HK-2 (cell line): ENCODE measurements around the gene ACTR2.
"Not testable (repeated sequence)": the region's sequence is repeated elsewhere in the genome, so short reads cannot be mapped to it uniquely, and the experiment has no call there.

Experiments used
- DNase-seq: peaks from one replicate; pipeline ENCODE4 v3.0.0-alpha.2; 2018; ENCODE audit not compliant: unreplicated experiment

ACTR2 gene

DNA sequence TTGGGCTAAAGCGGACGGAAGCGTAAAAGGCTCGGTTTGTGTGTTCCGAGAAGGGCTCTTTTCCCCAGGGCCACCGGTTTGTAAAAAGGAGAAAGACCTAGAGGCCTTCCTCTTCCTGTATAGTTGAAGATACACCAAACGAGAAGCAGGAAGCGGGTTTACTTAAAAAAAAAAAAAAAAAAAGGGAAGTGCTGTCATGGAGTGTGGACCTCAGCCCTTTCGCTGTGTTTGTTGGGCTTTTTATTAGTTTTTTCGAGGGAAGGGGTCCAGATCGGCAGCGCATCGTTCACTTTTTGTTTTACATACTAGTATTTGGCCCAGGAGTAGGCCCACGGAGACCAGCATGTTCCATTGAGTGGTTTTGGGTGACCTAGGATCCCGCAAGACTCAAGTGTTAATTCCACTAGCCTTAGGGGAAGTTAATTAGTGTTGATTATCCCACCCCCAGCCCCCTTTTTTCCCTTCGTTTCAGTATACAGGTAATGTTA is 676 bp downstream of the ACTR2 start:
- no peak for DNase-seq

DNA sequence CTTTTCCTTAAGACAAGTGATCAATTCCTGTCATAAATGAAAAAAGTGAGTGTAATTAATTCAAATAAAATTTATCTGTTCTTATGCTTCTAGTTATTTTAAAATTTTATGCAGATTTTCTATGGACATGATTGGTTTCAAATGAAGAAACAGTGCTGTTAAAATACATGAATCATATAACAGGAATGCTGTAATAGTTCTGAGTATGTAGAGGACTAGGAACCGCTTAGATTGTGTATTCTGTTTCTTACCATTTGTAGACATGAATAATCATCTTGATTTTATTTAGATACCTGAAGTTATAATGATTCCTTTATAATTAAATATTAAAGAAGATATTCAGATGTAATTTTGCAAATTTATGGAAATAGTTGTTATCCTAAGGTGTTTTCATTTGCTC is 3.5 kb downstream of the ACTR2 start:
- DNase-seq = no peak

DNA sequence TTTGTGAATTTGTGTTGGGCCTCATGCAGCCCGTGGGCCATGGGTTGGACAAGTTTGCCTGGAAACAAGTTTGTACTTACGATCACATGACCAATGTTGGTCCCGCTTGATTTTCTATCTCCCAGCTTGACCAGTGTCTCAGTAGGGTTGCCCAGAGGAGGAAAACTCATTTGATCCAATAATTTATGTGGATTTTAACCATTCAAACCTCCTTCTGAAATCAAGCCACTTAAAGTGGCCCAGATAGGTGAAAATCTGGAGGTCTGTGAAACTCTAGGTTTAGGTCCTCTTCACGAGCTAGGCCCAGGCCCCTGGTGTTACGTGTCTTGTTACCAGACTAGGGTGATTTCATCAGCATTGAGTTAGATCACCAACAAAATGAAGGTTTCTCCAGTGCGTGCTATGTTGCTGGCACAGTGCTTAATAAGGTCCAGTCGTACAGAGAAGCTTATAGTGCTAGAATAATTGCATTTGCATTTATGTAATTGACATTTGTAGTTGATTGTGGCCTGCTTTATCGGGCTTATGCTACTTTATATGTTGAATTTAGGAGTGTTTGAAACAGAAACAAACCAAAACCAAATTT is 4.4 kb downstream of the ACTR2 start:
- DNase-seq = no peak

DNA sequence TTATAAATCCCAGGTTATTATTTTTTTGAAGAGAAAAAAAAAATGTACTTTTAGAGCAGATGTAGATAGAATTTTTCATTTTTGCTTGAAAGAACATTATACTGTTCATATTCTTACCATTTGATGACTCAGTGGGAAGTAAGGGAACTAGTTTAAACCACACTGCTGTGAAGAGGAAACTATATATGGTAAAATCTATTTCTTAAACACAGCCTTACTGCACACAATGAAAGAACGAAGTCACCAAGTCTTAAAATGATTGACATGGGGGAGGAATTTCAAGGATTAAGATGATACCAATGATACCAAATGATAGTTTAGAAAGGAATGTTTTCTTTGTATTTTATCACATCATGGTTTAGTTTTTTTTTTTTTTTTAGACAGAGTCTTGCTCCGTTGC is 5.0 kb downstream of the ACTR2 start:
- no peak for DNase-seq

DNA sequence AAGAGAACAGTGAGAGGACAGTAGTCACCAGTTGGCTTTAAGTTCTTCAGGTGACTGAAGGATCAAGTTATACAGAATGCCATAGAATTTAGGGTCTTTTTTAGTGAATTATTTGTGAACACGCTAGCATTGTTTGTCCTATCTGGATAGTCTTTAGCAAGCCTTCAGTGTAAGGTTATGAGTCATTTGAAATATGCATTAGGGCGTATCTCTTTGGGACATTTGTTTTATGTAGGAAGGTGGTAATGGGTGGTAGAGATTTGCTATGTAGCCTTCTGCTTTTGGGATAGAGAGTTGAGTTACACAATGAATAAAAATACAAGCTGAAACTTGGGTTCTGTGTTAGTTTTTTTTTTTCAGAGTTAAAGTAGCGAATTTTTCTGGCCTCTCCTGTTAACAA is 13.0 kb downstream of the ACTR2 start:
- no peak for DNase-seq

DNA sequence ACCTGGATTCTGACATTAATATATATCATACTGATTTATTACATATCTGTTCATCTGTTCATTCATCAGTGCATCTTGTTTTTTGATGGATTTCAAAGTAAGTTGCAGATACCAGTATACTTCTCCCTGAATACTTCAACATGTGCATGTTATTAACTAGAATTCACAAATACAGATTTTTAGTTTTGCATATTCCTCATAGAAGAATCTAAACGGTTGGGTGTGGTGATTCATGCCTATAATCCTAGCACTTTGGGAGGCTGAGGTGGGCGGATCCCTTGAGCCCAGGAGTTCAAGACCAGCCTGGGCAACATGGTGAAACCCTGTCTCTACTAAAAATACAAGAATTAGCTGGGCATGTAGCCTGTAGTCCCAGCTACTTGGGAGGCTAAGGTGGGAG is 16.8 kb downstream of the ACTR2 start:
- DNase-seq = not testable (repeated sequence)

DNA sequence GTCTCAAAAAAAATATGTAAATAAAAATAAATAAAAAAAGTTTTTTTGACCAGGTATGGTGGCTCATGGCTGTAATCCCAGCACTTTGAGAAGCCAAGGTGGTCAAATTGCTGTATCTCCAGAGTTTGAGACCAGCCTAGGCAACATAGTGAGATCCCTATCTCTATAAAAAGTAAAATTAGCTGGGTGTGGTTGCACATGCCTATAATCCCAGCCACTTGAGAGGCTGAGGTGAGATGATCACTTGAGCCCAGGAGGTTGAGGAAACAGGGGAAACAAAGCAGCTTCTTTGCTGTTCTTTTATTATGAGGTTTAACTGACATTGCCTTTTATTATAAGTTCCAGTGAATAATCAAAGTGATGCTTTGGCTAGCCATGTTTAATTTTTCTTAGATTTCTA is 25.0 kb downstream of the ACTR2 start:
- DNase-seq = no peak

DNA sequence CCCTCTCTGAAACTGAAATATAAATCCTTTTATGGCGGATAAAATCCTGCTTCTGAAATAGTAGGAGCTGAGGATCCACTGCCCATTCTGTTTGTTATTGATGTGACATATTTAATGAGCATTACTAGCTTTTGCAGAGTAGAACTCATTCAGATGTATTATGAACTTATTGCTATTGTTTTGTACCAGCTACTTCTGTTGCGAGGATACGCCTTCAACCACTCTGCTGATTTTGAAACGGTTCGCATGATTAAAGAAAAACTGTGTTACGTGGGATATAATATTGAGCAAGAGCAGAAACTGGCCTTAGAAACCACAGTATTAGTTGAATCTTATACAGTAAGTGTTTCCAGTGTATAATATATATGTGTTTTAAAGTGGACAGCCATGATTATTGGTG is 27.7 kb downstream of the ACTR2 start:
- no peak for DNase-seq

DNA sequence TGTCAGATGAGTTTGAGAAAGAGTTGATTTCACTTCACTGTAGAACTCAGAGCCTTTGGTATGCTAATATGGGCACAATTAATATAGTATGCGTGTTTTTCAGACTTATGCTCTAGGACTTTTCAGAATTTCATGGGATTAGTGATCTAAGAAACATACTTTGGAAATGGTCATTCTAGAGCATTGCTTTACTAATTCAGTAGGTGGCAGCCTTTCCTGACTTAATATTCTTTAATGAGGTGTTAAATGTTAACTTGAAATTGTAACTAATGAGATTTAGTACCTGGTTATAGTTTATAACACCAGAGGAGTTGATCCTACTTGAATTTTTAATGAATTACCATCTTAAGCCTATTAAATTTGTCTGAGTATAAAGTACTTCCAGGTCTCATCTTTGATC is 28.4 kb downstream of the ACTR2 start:
- DNase-seq = no peak

DNA sequence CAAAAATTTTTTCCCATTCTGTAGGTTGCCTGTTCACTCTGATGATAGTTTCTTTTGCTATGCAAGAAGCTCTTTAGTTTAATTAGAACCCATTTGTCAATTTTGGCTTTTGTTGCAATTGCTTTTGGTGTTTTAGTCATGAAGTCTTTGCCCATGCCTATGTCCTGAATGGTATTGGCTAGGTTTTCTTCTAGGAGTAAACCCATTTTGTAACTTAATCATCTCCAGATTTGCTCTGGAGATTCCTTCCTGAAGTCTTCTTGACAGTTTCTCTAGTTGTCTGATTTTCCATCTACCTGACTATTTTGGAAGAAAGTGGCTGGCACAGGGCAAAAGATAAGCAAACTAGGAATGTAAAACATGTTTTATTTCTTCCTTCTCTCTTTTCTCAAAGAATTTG is 30.2 kb downstream of the ACTR2 start:
- not testable (repeated sequence) for DNase-seq

DNA sequence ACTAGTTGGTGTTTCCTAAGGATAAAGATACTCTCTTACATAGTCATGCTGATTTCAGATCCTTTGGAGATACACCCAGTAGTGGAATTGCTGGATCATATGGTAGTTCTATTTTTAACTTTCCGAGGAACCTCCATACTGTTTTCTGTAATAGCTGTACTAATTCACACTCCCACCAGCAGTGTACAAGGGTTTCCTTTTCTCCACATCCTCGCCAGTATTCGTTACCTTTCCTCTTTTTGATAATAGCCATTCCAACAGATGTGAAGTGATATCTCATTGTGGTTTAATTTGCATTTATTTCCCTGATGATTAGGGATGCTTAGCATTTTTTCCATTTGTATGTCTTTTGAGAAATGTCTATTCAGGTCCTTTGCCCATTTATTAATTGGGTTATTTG is 34.0 kb downstream of the ACTR2 start:
- DNase-seq = no peak

DNA sequence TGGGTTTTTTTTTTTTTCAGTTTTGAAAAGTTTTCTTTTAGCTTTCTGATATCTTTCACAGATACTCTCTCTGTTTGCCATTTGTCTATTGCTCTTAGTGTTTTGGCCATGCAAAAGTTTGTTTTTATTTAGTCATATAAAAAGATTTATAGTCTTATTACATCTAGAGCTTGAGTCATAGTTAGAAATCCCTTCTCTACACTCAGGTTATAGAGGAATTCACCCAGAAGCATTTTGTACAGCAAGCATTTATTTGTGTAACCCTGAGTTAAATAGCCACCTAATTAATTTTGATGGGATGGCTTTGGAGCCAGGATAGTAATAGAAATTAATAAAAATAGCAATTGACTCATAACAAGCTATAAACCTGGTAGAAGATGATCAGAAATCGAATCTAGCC is 35.6 kb downstream of the ACTR2 start:
- DNase-seq = no peak

DNA sequence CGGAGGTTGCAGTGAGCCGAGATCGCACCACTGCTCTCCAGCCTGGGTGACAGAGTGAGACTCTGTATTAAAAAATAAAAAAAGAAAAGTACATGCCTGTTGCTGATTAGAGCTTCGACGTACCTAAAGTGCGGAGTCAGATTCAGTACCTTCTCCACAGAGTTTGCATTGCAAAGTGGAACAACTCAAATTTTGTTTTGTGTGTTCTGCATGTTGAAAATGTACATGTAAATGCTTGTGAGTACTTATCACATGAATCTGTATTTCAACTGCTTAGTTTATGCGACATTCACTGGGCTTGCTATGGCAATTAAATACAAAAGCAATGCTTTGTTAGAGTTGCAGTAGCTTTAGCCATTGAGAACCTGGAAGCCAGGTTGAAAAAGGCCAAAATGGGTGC is 36.4 kb downstream of the ACTR2 start:
- no peak for DNase-seq

DNA sequence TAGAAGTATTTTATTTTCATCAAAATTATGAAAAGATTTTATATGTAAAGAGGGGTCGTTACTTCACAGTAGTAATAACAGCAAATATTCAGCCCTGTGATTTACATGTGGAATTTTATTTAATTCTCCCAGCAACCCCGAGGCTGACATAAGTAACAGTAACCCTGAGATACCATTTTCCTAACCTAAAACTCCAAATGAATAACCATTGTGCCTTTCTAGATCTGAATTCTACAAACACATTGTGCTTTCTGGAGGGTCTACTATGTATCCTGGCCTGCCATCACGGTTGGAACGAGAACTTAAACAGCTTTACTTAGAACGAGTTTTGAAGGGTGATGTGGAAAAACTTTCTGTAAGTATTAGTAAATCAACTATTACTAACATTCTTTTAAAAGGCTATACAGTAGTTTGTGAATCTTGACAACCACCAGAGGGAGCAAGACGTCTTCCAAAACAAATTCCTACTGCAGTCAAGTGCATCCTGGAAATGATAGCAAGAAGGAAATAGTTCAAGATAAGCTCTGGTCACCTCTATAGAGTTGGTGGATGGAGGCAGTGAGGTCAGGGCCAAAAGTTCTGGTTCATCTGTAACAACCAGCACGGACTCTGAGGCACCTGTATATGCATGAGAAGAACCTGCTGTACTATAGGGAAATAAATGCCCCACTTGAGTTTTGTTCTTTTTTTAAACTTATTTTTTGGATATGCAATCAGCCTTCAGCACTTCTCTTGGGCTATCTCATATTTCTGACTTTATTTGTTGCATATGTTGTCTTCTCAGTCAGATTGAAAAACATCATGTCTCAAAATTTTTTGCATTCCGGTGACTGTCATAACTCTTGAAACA is 37.4 kb downstream of the ACTR2 start:
- no peak for DNase-seq

DNA sequence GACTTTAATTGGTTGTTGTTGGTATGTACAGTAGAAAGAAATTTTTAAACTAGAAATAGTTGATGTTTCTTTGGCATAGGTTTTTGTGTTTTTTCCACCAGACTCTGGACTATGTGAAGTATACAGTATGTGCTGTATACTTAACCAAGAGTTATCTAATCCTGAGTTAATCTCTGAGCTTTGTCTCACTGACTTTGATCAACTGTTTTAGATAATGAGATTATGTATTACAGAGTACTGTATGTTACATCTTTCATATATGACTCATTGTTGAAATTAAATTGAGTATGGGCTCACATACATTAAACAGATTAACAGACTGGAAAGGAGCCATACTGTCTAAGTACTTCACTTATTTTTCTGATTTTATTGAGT is 38.0 kb downstream of the ACTR2 start:
- no peak for DNase-seq

DNA sequence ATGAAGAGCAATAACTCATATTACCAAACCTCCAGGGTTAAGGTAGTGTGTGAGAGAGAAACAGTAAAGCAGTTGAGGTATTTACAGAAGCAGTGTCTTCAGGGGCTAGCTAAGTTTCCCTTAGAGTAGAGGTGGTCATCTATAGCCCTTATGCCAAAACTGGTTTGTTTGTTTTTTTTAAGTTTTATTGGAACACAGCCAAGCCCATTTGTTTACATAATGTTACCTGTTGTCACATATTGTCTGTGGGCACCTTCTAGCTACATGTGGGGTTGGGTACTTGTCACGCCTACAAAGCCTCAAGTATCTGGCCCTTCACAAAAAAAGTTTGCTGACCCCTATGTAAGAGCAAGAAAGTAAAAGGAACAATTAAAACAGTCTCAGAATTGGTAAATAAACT is 39.4 kb downstream of the ACTR2 start:
- DNase-seq = no peak

DNA sequence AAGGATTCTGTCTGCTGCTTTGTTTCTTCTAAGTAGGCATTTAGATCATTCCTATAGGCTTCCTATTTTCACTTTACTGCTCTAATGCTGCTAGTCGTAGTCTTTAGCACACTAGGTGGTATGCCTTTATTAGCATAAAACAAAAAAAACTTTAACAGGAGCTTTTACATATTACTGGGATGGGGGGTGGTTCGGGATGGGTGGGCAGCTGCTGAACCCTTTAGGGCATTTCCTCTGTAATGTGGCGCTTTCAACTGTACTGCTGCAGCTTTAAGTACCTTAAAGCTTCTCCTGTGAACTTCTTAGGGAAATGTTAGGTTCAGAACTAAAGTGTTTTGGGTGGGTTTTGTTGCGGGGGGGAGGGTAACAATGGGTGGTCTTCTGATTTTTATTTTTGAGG is 41.3 kb downstream of the ACTR2 start:
- no peak for DNase-seq

DNA sequence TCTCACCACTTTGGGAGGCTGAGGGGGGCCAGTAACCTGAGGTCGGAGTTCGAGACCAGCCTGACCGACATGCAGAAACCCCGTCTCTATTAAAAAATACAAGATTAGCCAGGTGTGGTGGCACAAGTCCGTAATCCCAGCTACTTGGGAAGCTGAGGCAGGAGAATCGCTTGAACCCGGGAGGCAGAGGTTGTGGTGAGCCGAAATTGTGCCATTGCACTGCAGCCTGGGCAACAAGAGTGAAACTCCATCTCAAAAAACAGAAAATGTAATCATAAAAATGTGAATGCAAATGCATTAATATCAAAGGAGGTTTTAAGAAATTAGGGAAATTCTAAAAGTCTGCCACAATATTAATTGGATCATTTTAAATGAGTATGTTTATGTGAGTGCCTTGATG is 45.7 kb downstream of the ACTR2 start:
- no peak for DNase-seq

DNA sequence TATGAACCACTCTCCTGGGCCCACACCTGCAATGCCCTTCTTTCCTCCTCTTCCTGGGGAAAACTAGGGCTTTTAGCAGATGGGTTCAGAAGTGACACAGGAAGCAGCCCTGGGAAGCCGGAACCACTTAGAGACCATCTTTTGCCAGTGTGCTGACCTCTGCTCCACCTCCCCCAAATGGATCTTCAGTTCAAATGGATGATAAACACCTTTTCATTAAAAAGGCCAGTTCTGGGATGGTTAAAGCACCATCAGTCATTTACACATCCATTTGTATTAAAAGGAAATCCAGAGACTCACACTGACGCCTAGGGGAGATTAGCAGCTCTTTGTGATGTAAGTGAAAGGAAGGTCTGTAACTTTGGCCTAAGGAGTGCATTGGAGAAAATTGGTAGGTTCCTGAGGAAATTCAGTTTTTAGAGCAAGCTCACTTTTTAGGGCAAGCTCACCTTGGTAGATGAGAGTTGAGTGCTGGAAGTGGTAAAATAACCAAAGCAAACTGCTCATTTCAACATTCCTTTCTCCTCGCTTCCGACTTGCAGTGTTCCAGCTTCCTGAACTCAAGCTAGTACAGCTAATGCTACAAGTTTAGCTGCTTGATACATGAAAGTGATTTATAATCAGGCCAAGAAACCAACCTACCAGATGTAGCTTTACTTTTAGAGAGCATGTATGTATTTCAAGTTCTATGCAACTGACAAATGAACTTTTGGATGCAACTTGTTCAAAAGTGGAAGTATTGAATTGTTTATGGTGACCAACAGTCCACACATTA is 47.7 kb downstream of the ACTR2 start:
- no peak for DNase-seq

DNA sequence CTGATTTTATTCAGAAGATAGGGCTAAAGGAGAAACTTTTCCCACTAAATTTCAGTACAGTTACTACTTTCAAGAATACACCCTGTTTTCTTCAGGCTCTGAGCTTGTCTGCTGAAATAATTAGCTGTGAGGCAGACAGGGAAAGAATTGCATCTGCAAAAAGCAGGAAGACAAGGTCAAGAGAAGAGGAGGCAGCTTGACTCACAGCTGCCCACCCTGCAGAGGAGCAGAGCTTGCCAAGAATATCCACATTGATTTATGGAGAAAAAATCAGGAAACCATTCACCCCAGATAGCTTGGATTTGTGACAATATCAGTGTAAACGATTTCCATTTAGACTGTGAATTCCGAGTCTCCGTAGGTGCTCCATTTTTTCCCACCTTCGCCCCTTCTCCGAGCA is 49.0 kb downstream of the ACTR2 start:
- no peak for DNase-seq

DNA sequence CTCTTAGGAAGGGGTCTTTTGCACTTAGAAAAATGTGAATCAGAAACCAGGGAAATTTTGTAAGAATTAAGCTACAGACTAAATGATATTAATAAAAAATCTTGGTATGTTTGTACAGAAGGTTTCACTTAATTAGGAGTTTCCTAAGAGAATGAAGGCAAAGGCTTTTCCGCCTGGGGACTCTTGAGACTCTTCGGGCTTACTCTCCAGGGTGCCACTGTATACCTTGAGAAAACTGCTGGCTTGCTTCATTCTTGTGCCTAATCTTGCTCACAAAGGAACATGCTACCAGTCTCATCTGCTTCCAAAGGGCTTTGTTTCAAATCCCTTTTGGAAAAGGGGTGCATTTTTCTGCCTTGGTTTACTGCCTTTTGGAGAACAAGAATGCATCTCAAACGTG is 49.5 kb downstream of the ACTR2 start:
- DNase-seq = no peak

DNA sequence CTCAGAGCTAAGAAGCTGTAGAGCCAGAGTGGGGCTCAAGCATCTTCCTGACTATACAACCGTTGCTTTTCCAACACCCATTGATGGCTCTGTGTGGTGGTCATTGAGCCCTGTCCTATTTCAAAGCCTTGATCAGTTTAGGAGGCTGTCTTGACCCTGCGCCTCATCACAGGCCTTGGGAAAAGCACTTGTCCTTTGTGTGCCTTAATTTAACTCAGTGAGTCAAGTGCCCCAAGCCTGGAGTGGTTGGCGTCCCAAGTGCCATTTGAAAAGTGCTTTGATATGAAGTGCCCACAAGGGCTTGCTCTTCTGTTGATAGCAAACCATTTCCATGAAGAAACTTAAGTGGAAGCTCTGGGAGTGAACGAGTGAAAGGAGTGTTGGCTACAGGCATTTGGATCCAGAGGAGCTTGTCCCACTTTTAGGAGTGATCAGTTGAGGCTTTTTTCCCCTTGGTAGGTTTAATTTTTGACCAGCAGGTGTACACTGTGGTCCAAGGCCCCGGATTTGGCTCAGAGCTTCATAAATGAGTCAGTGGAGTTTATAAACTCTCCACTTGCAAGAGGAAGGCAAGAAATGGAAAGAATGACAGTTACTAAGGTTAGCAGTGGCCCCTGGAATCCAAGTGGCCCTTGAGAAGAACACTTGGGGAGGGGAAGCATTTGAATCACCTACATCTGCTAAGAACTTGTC is 50.3 kb downstream of the ACTR2 start:
- DNase-seq = no peak
